Stimulated activated CD4-positive, alpha-beta T cell treated with anti-CD3 and anti-CD28 coated beads, Interleukin-15, amount 100 ng/mL, for 24 hours (primary cell): Measurements from ENCODE around the gene BICDL1.

Experiments
- DNase-seq: peaks from one replicate; pipeline ENCODE4 v3.0.0-alpha.2; 2020

The BICDL1 gene

GRCh38 chr12:120131116-120131515 is 142.1 kb downstream of the BICDL1 start:
- DNase-seq: no peak

- DNase-seq: no peak
Observed at GRCh38 chr12:120132054-120132836, 143.2 kb downstream of the BICDL1 start.

GRCh38 chr12:120132863-120133385 is 143.9 kb downstream of the BICDL1 start:
- DNase-seq: no peak

- no peak for DNase-seq
Observed at GRCh38 chr12:120134307-120134980, 145.4 kb downstream of the BICDL1 start.

GRCh38 chr12:120136093-120136770 is 147.2 kb downstream of the BICDL1 start:
- DNase-seq: no peak

GRCh38 chr12:120137833-120138232 is 148.8 kb downstream of the BICDL1 start:
- DNase-seq: no peak

GRCh38 chr12:120138366-120138765 is 149.3 kb downstream of the BICDL1 start:
- DNase-seq: no peak

GRCh38 chr12:120139958-120140357 is 150.9 kb downstream of the BICDL1 start:
- no peak for DNase-seq

- DNase-seq: no peak
Observed at GRCh38 chr12:120140603-120141002, 151.6 kb downstream of the BICDL1 start.

GRCh38 chr12:120141336-120141735 is 152.3 kb downstream of the BICDL1 start:
- DNase-seq: no peak

GRCh38 chr12:120142231-120142877 is 153.3 kb downstream of the BICDL1 start:
- DNase-seq: no peak
